ENCODE measurements around the gene EIF2B1.

DNA sequence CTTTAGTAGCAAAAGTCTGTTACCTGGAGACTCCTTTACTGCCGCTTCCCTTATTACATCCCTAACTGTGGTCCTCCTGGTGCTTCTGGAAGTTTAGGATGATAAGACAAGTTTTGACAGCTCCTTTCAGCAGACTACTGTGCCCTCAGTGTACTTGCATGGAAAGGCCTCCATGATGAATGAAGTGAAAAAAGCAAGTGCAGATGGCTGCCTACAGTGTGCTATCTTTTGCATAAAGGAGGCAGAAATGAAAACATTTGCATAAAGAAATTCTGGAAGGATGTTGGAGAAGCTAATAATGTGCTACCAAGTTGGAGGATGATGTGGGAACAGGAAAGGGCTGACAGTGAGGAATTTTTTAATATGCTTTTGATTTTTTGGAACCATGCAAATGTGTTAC, 42.0 kb upstream of the EIF2B1 start:
- TF ChIP-seq ZNF274 (IDR thresholded peaks at IDR 0.05; ENCODE audit: low read depth, low read length) (no peak), YY1 (IDR thresholded peaks at IDR 0.05; ENCODE audit: insufficient read depth, insufficient read length) (no peak), SUZ12 (IDR thresholded peaks at IDR 0.05; ENCODE audit: extremely low read depth, insufficient read depth, insufficient read length) (no peak)

All from NT2/D1 (cell line).